NT2/D1 (cell line): ENCODE measurements around the gene OPA3.

Source experiments
- SUZ12 ChIP-seq: IDR thresholded peaks from 2 replicates; pipeline ENCODE4 v1.6.1; 2011; ENCODE audit not compliant: insufficient read length, insufficient read depth; ENCODE audit errors: extremely low read depth
- ZNF274 ChIP-seq: IDR thresholded peaks from 2 replicates; pipeline ENCODE4 v1.6.1; 2011; ENCODE audit warnings: mild to moderate bottlenecking, low read depth, low read length

GRCh38 chr19:45488708-45489107, 95.9 kb downstream of the OPA3 start:
- TF ChIP-seq SUZ12 (no peak), ZNF274 (no peak)
